Activated CD4-positive, alpha-beta memory T cell treated with anti-CD3 and anti-CD28 coated beads for 36 hours (primary cell): ENCODE results near the gene SLC43A1. TPM values are rescaled to one million over a fixed set of nuclear protein-coding genes. Genes with fewer than 3 reads are reported as not detected.
A peak's percentile ranks its signal among the peaks of the same experiment; 100 is the strongest.

Experiments
- CTCF ChIA-PET: fragments of 350-600 bp; sonication (Branson Sonifier 250); formaldehyde crosslinking; loops from one replicate; lab custom pipeline; 2021; ENCODE audit warnings: antibody characterized with exemption, inconsistent platforms; lab: Charles Lee
- POLR2A ChIA-PET: fragments of 350-600 bp; sonication (Branson Sonifier 250); formaldehyde crosslinking; loops from one replicate; lab custom pipeline; 2021; ENCODE audit warnings: antibody characterized with exemption; lab: Charles Lee
- DNase-seq: peaks from one replicate; pipeline ENCODE4 v3.0.0-alpha.2; 2020
- H3K27ac Mint-ChIP-seq: one replicate; pipeline ENCODE4 v1.8.0; 2021; ENCODE audit warnings: mixed read lengths
- H3K27me3 Mint-ChIP-seq: one replicate; pipeline ENCODE4 v1.8.0; 2021; ENCODE audit warnings: mixed read lengths
- H3K36me3 Mint-ChIP-seq: one replicate; pipeline ENCODE4 v1.8.0; 2021; ENCODE audit warnings: mixed read lengths
- H3K4me1 Mint-ChIP-seq: one replicate; pipeline ENCODE4 v1.8.0; 2021; ENCODE audit warnings: low read depth, mixed read lengths
- H3K4me3 Mint-ChIP-seq: one replicate; pipeline ENCODE4 v1.8.0; 2021; ENCODE audit warnings: mild to moderate bottlenecking, mixed read lengths
- H3K9me3 Mint-ChIP-seq: one replicate; pipeline ENCODE4 v1.8.0; 2021; ENCODE audit warnings: mixed read lengths
- intact Hi-C: fragments of 100-400 bp; cut with micrococcal nuclease; formaldehyde crosslinking; loops from one replicate; pipeline ENCODE4 v1.15.1; 2023
- total RNA-seq, 2 experiments: library from RNA; stranded (reverse); gene quantifications; one replicate each; pipeline ENCODE4 v1.2.3, GENCODE V29; 2021

SLC43A1 gene
- total RNA-seq, 2 experiments from 2014 or later, result 23.1 to 23.3 TPM

- ChIA-PET CTCF (interaction anchor here (0.6 to 20.4 kb wide), 3 partner anchors 25 to 156 kb away, joined by 3 to 562 read pairs (median 3); partner anchors contain the start of genes SLC43A1 and TIMM10), POLR2A (no interaction called here)
- Mint-ChIP-seq H3K4me1 (peaks cover 9% of the 10 kb centered on the region), H3K27me3 (no peaks in the 10 kb centered on the region), H3K9me3 (no peaks in the 10 kb centered on the region), H3K27ac (no peak overlapping the region), H3K36me3 (peaks cover 27% of the 10 kb centered on the region), H3K4me3 (no peak overlapping the region)
- intact Hi-C loops, result no loop called here
- DNase-seq, result no peak
Measured at GRCh38 chr11:57497303-57498247, 17.9 kb downstream of the SLC43A1 start.

- peaks cover 9% of the 10 kb centered on the region for H3K4me1 Mint-ChIP-seq
- H3K9me3 Mint-ChIP-seq, result no peaks in the 10 kb centered on the region
- no peak overlapping the region for H3K4me3 Mint-ChIP-seq
- no peaks in the 10 kb centered on the region for H3K27me3 Mint-ChIP-seq
- peaks cover 33% of the 10 kb centered on the region for H3K36me3 Mint-ChIP-seq
- POLR2A ChIA-PET, result no interaction called here
- CTCF ChIA-PET, result interaction anchor here (3.8 to 20.4 kb wide), 2 partner anchors 26 to 38 kb away, joined by 65 to 562 read pairs; partner anchors contain the start of genes RTN4RL2, SLC43A1 and TIMM10
- intact Hi-C loops, result no loop called here
- DNase-seq, result no peak
- H3K27ac Mint-ChIP-seq, result no peak overlapping the region
Measured at GRCh38 chr11:57496109-57496820, 19.2 kb downstream of the SLC43A1 start.

GRCh38 chr11:57493507-57494503, 21.7 kb downstream of the SLC43A1 start:
- no peaks in the 10 kb centered on the region for H3K27me3 Mint-ChIP-seq
- ChIA-PET POLR2A (interaction anchor here (0.9 to 1.8 kb wide), 6 partner anchors 8 to 151 kb away, joined by 3 to 13 read pairs (median 4); partner anchors contain the start of genes SLC43A1 and TIMM10), CTCF (interaction anchor here (0.5 to 20.4 kb wide), 70 partner anchors 10 to 1763 kb away, joined by 3 to 562 read pairs (median 4); partner anchors contain the start of genes RTN4RL2, SLC43A1, SLC43A3 and SMTNL1)
- DNase-seq, result peak; percentile 87
- no peak overlapping the region for H3K4me3 Mint-ChIP-seq
- H3K27ac Mint-ChIP-seq, result peak overlapping the region; percentile 83
- peaks cover 45% of the 10 kb centered on the region for H3K36me3 Mint-ChIP-seq
- H3K9me3 Mint-ChIP-seq, result no peaks in the 10 kb centered on the region
- H3K4me1 Mint-ChIP-seq, result peaks cover 9% of the 10 kb centered on the region
- intact Hi-C loops, result loop anchor here (1.0 to 5.0 kb wide), 4 partner anchors 19 to 151 kb away; no protein-coding TSS in a partner anchor

DNA sequence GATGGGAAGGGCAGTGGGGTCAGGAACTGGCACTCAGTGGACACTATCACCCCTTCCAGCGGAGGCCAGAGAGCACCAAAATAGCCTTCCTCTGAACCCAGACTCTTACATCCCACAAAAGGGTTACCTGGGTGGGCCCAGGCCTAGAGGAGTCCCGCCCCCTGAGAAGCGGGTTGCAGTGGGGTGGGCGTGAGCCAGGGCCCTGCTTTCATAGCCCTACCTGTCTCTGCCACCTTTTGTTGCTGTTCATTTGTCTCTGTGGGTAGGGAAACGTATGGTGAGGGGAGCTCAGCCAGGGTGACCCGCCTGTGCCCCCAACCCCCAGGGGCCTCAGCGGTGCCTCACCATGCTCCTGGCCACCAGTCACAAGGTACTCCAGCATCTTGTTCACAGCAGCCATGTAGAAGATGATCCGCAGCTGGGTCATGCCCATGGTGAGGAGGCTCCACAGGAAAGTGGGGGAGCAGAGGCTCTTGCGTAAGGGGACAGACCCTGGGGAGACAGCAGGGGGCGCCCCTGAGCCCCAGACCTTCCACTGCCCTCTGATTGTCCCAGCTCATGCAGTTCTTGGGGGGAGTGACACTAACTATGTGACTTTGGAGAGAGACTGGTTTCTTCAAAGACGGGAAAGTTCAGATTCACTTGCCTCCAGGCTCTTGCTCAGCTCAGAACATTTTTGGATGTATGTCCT, 24.0 kb downstream of the SLC43A1 start:
- no peaks in the 10 kb centered on the region for H3K9me3 Mint-ChIP-seq
- ChIA-PET POLR2A (interaction anchor here (1.0 kb wide), 1 partner anchor 35 kb away, joined by 4 read pairs; no protein-coding TSS in a partner anchor), CTCF (interaction anchor here (0.6 to 20.4 kb wide), 22 partner anchors 8 to 1021 kb away, joined by 3 to 562 read pairs (median 4); partner anchors contain the start of genes SLC43A1, TIMM10 and UBE2L6)
- intact Hi-C loops, result loop anchor here (2.0 to 5.0 kb wide), 2 partner anchors 34 to 153 kb away; no protein-coding TSS in a partner anchor
- H3K27me3 Mint-ChIP-seq, result no peaks in the 10 kb centered on the region
- H3K4me1 Mint-ChIP-seq, result peaks cover 9% of the 10 kb centered on the region
- peak; percentile 70 for DNase-seq
- no peak overlapping the region for H3K27ac Mint-ChIP-seq
- H3K4me3 Mint-ChIP-seq, result no peak overlapping the region
- peaks cover 55% of the 10 kb centered on the region for H3K36me3 Mint-ChIP-seq

DNA sequence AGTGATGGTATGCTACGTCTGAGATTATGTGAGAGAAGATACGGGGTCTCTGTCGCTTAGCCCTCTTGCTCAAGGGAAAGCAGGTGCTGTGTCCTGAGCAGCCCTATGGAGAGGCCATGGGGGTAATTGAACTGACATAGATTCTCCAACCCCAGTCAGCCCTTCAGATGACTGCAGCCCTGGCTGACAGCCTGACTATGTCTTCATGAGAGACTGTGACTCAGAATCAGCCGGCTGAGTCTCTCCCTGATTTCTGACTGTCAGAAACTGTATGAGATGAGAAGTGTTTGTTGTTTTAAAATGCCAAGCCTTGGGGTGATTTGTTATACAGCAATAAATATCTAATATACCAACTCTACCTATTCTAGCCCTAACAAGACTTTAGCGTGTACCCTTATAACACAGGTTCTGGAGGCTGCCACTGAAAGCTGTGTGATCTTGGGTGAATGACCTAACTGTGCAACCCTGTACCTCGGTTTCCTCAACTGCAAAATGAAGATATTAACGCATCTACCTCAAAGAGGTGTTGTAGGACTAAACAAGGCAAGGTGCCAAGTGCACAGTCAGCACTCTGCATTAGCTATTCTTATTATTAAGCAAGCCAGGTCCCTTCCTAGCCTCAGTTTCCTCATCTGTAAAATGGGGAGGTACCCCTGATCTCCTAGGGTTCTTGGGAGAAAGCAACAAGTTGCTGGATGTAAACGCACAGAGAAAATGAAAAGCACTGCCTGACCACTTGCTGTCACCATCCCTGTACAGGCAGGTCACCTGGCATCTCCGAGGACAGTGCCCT, 24.9 kb downstream of the SLC43A1 start:
- intact Hi-C loops, result loop anchor here (5.0 kb wide), 1 partner anchor 33 kb away; no protein-coding TSS in a partner anchor
- POLR2A ChIA-PET, result interaction anchor here (1.0 kb wide), 1 partner anchor 36 kb away, joined by 4 read pairs; no protein-coding TSS in a partner anchor
- peaks cover 55% of the 10 kb centered on the region for H3K36me3 Mint-ChIP-seq

GRCh38 chr11:57487920-57488659, 27.4 kb downstream of the SLC43A1 start:
- no peaks in the 10 kb centered on the region for H3K9me3 Mint-ChIP-seq
- ChIA-PET CTCF (interaction anchor here (0.6 to 20.4 kb wide), 3 partner anchors 30 to 173 kb away, joined by 3 to 562 read pairs (median 3); partner anchors contain the start of genes SLC43A1 and TIMM10), POLR2A (no interaction called here)
- H3K4me1 Mint-ChIP-seq, result peaks cover 3% of the 10 kb centered on the region
- DNase-seq, result no peak
- intact Hi-C loops, result no loop called here
- H3K27ac Mint-ChIP-seq, result no peak overlapping the region
- H3K36me3 Mint-ChIP-seq, result peaks cover 60% of the 10 kb centered on the region
- no peak overlapping the region for H3K4me3 Mint-ChIP-seq
- H3K27me3 Mint-ChIP-seq, result no peaks in the 10 kb centered on the region

More for the DNA sequence above, 24.9 kb downstream of the SLC43A1 start:
- no peak for DNase-seq
- no peaks in the 10 kb centered on the region for H3K27me3 Mint-ChIP-seq
- H3K4me1 Mint-ChIP-seq, result peaks cover 9% of the 10 kb centered on the region
- CTCF ChIA-PET, result interaction anchor here (0.8 to 20.4 kb wide), 12 partner anchors 8 to 1022 kb away, joined by 3 to 562 read pairs (median 4); partner anchors contain the start of genes SLC43A1, TIMM10 and UBE2L6
- no peak overlapping the region for H3K4me3 Mint-ChIP-seq
- H3K27ac Mint-ChIP-seq, result no peak overlapping the region
- H3K9me3 Mint-ChIP-seq, result no peaks in the 10 kb centered on the region

DNA sequence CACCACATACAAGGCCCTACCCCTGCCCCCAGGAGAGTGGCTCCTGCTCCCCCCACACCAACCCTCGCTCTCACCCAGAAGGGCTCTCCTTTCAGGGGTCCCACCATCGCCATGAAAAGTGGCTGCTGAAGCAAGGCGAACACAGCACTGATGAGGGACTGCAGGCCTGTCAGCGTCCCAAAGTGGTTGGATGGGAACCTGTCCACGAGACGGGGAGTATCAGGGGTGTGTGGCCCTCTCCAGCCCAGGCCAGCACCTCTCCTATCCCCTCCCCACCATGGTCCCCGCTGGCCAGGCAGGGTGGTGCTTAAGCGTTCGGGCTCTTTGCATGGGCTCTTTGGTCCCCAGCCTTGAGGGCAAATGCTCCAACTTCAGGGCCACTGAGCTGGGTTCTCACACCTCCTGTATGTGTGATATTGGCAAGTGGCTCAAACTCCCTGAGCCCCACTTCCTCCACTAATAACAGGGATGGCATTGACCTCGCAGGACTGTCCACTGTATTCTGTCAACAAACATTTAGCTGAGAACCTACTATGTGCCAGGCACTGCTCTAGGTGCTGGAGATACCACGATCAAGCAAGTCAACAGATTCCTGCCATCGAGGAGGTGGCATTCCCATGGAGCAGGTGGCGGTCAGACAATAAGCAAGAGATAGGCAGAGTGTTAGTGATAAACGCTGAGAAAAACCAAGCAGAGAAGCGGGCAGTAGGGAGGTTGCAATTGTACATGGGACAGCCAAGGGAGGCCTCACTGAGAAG, 28.3 kb downstream of the SLC43A1 start:
- Mint-ChIP-seq H3K27ac (no peak overlapping the region), H3K9me3 (no peaks in the 10 kb centered on the region), H3K4me3 (no peak overlapping the region), H3K27me3 (peaks cover under 1% of the 10 kb centered on the region), H3K4me1 (peaks cover 4% of the 10 kb centered on the region), H3K36me3 (peaks cover 60% of the 10 kb centered on the region)
- ChIA-PET CTCF (interaction anchor here (1.2 kb wide), 1 partner anchor 29 kb away, joined by 3 read pairs; no protein-coding TSS in a partner anchor), POLR2A (no interaction called here)
- DNase-seq, result no peak
- intact Hi-C loops, result no loop called here

DNA sequence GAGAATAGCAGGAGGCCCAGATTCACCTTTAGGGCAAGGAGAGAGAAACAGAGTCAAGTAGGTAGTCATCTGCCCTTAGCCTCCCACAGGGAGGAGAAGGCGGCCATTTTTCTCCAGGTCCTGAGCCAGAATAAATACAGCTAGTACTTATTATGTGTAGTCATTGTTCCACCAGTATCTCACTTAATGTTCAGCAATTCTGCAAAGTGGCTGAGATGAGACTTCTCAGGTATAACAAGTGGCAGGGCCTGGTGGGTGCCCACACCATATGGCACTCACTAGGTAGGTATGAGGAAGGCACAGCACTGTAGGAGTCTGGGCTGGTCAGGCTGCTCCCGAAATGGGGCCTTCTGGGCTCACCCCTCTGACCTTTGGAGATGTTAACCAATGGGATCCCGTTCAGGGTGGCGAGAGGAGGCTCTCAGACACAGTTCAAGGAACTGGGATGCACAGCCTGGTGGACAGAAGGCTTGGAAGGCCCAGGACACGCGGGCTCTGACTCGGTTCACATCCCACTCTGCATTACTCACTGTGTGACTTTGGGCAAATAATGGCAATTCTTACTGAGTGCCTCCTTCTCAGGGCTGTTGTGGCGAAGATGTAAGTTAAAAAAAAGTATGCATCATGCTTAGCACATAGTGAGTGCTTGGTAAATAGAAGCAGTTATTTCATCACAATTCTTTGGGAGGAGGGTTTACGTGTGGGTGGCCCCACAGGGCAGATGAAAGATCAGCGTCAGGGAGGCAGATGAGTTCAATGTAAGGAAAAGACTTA, 30.1 kb downstream of the SLC43A1 start:
- intact Hi-C loops, result no loop called here
- Mint-ChIP-seq H3K4me1 (peaks cover 4% of the 10 kb centered on the region), H3K36me3 (peaks cover 47% of the 10 kb centered on the region), H3K27me3 (peaks cover 9% of the 10 kb centered on the region), H3K27ac (no peak overlapping the region), H3K9me3 (no peaks in the 10 kb centered on the region), H3K4me3 (no peak overlapping the region)
- CTCF ChIA-PET, result interaction anchor here (2.8 to 3.3 kb wide), 2 partner anchors 9 to 140 kb away, joined by 24 to 36 read pairs; no protein-coding TSS in a partner anchor
- POLR2A ChIA-PET, result no interaction called here
- DNase-seq, result no peak
